ENCODE results near the gene UCHL5. TPM values are rescaled to one million over a fixed set of nuclear protein-coding genes. Genes with fewer than 3 reads are reported as not detected.

The UCHL5 gene
- total RNA-seq, 2 donors from 2014 or later = 18.9 to 32.9 TPM

GRCh38 chr1:193085263-193085662 lies 26.1 kb upstream of the UCHL5 start:
- no peaks in the 10 kb centered on the region for H3K9me3 ChIP-seq
- no peak overlapping the region for H3K4me3 ChIP-seq
- DNase-seq (ENCODE audit: low spot score) = no peak
- H3K27ac ChIP-seq = no peak overlapping the region
- H3K4me1 ChIP-seq = no peaks in the 10 kb centered on the region
- no peak for TF ChIP-seq CTCF (IDR thresholded peaks at IDR 0.05)
- no peaks in the 10 kb centered on the region for H3K27me3 ChIP-seq
- peaks cover 48% of the 10 kb centered on the region for H3K36me3 ChIP-seq

DNA sequence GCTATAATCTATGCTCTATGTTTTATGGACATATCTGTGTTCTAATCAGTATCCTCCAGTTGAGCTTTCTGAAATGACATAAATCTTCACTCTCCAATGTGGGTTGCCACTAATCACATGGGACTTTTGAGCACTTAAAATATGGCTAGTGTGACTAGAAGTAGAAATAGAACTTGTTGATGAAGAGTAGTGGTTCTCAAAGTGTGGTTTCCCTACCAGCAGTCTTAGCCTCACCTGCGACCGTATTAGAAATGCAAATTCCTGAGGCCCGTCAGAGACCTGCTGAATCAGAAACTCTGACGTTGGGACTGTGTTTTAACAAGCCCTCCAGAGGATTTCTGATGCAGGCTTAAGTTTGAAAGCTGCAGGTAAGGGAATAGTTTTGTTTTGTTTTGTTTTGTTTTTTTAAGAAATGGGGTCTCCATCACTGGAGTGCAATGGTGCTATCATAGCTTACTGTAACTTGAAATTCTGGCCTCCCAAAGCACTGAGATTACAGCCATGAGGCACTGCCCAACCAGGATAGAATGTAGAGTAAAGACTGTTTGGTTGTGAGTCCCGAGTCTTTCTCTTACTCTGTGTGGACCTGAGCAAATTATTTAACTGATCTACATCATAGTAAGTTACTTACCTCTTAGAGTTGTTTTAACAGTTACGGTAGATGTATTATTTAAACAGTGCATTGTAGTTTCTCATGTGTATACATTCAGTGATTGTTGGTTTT lies 24.4 kb upstream of the UCHL5 start:
- Histone ChIP-seq H3K36me3 (peaks cover 50% of the 10 kb centered on the region), H3K9me3 (no peaks in the 10 kb centered on the region), H3K4me1 (no peaks in the 10 kb centered on the region), H3K27me3 (no peaks in the 10 kb centered on the region), H3K27ac (no peak overlapping the region), H3K4me3 (no peak overlapping the region)
- TF ChIP-seq CTCF (IDR thresholded peaks at IDR 0.05) = no peak
- DNase-seq (ENCODE audit: low spot score) = no peak

GRCh38 chr1:193079187-193079586 lies 20.0 kb upstream of the UCHL5 start:
- no peak for DNase-seq (ENCODE audit: low spot score)
- TF ChIP-seq CTCF (IDR thresholded peaks at IDR 0.05) = no peak

GRCh38 chr1:193077991-193078390 lies 18.8 kb upstream of the UCHL5 start:
- Histone ChIP-seq H3K4me3 (no peak overlapping the region), H3K36me3 (peaks cover 39% of the 10 kb centered on the region), H3K9me3 (no peaks in the 10 kb centered on the region), H3K4me1 (no peaks in the 10 kb centered on the region), H3K27ac (no peak overlapping the region), H3K27me3 (no peaks in the 10 kb centered on the region)
- no peak for DNase-seq (ENCODE audit: low spot score)
- TF ChIP-seq CTCF (IDR thresholded peaks at IDR 0.05) = no peak

More at GRCh38 chr1:193079187-193079586, 20.0 kb upstream of the UCHL5 start:
- Histone ChIP-seq H3K4me3 (no peak overlapping the region), H3K9me3 (no peaks in the 10 kb centered on the region), H3K27ac (no peak overlapping the region), H3K36me3 (peaks cover 51% of the 10 kb centered on the region), H3K27me3 (no peaks in the 10 kb centered on the region), H3K4me1 (no peaks in the 10 kb centered on the region)

DNA sequence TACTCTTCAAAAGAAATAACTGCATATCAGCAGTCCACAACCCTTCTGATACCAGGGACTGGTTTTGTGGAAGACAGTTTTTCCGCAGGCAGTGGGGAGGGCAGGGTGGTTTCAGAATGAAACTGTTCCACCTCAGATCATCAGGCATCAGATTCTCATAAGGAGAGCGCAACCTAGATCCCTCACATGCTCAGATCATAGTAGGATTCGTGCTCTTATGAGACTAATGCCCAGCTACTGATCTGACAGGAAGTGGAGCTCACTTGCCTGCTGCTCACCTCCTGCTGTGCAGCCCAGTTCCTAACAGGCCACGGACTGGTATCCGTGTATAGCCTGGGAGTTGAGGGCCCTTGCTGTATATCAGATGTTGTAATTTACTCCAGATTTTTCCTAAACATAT lies 11.8 kb upstream of the UCHL5 start:
- Histone ChIP-seq H3K4me1 (peaks cover 0 to 11% of the 10 kb centered on the region in 2 donors), H3K27ac (no peak overlapping the region), H3K4me3 (no peak overlapping the region), H3K27me3 (no peaks in the 10 kb centered on the region), H3K36me3 (no peaks in the 10 kb centered on the region), H3K9me3 (no peaks in the 10 kb centered on the region)
- no peak for TF ChIP-seq CTCF (IDR thresholded peaks at IDR 0.05)
- DNase-seq (ENCODE audit: low spot score) = no peak

GRCh38 chr1:193070386-193070753 lies 11.2 kb upstream of the UCHL5 start:
- no peaks in the 10 kb centered on the region for H3K36me3 ChIP-seq
- no peaks in the 10 kb centered on the region for H3K9me3 ChIP-seq
- peak overlapping the region in 1 of 2 donors; percentile 3 for H3K27ac ChIP-seq
- no peaks in the 10 kb centered on the region for H3K27me3 ChIP-seq
- TF ChIP-seq CTCF (IDR thresholded peaks at IDR 0.05) = no peak
- H3K4me1 ChIP-seq = peaks cover 0 to 11% of the 10 kb centered on the region in 2 donors
- DNase-seq (ENCODE audit: low spot score) = no peak
- no peak overlapping the region for H3K4me3 ChIP-seq
